ENCODE data around the gene NOC2L. TPM values are rescaled to one million over a fixed set of nuclear protein-coding genes. Genes with fewer than 3 reads are reported as not detected.

Gene NOC2L
- total RNA-seq, 1 experiment from 2014 or later, result 123 TPM

GRCh38 chr1:916173-917075 is 42.6 kb downstream of the NOC2L start:
- DNase-seq (ENCODE audit: low read depth, low spot score), result no peak
- in situ Hi-C loops (cut with HindIII; ENCODE audit: low pct_unique_long_range_greater_than_20kb, low sequenced_read_pairs), result no loop called here

- in situ Hi-C loops (cut with HindIII; ENCODE audit: low pct_unique_long_range_greater_than_20kb, low sequenced_read_pairs), result no loop called here
- DNase-seq (ENCODE audit: low read depth, low spot score), result no peak
Observed at GRCh38 chr1:915295-916172, 43.5 kb downstream of the NOC2L start.

DNA sequence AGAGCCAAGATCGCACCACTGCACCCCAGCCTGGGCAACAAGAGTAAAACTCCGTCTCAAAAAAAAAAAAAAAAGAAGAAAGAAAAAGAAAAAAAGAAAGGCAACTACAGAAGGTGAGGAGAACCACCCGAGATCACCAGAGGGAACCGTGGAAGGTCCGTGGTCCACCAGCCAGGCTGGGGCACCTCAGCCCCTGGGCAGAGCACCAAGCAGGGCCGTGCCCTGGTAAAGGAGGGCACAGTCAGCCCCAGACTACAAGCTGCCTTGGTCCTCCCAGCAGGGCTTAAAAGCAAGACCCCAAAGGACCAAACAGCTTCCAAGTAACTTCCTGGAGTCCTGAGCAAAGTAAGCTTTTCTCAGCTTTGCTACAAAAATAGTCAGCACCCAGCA is 44.2 kb downstream of the NOC2L start:
- DNase-seq (ENCODE audit: low read depth, low spot score), result no peak
- in situ Hi-C loops (cut with HindIII; ENCODE audit: low pct_unique_long_range_greater_than_20kb, low sequenced_read_pairs), result no loop called here

- no peak for DNase-seq (ENCODE audit: low read depth, low spot score)
- in situ Hi-C loops (cut with HindIII; ENCODE audit: low pct_unique_long_range_greater_than_20kb, low sequenced_read_pairs), result no loop called here
Observed at GRCh38 chr1:914131-914890, 44.7 kb downstream of the NOC2L start.

- DNase-seq (ENCODE audit: low read depth, low spot score), result no peak
- in situ Hi-C loops (cut with HindIII; ENCODE audit: low pct_unique_long_range_greater_than_20kb, low sequenced_read_pairs), result no loop called here
Observed at GRCh38 chr1:913491-914130, 45.4 kb downstream of the NOC2L start.

DNA sequence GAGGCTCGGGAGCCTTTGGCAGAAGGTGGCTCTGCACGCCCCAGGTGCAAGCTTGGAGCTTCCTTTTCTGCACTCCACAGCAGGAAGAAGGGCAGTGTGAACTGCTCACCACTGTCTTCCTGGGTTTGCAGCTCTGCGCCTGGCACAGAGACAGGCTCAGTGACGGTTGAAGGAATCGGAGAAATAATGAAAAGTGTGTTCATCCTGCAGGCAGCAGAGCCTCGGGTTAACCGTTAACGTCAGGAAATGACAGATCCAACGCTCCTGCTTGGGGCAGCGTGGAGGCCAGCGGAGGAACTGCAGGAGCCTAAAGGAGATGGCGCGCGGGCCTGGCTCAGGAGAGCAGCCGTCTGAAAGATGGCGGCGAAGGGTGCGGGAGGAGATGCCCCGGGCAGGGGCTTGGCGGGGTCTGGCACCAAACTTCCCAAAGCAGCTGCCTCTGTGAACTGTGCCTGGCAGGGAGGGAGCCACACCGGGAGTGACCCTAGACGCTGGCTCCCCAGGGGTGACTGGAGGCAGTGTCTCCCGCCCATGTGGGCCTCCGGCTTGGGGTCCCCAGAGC is 46.2 kb downstream of the NOC2L start:
- peak; percentile 36 for DNase-seq (ENCODE audit: low read depth, low spot score)
- in situ Hi-C loops (cut with HindIII; ENCODE audit: low pct_unique_long_range_greater_than_20kb, low sequenced_read_pairs), result no loop called here

DNA sequence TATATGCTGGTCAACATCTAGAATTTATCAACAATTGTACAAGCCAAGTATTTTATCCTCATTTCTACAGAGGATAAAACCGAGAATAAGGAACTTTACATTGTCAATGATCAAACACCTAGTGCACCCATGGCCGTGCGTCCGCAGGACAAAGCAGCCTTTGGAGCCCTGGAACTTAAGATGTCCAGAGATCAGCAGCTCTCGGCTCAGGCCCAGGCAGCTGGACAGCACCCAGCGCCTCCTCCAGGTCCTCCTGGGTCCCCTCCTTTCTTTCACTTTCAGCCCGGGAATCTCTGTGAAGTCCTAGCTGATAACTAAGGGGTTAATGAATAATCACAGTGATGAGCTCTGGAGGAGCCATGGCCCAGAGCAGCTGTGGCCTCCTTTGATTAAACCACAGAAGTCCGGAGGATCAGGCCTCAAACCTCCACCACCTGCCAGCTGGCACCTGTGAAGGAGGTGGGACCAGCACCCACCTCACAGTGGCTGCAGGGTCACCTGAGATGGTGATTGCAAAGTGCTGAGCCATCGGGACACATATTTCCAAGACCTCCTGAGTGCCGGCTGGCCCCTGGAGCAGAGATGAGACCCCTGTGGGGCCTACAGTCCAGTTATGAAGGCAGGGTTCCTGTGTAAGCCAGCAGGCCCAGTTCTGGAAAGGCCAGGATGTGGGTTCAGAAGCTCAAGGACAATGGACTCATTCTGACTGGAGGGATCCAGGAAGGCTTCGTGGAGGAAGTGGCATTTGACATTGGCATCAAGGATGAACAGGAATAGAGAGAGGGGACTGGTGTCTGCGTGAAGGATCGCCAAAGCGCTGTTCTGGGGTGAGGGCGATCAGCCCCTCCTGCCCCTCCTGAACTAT is 46.9 kb downstream of the NOC2L start:
- in situ Hi-C loops (cut with HindIII; ENCODE audit: low pct_unique_long_range_greater_than_20kb, low sequenced_read_pairs), result no loop called here
- no peak for DNase-seq (ENCODE audit: low read depth, low spot score)

DNA sequence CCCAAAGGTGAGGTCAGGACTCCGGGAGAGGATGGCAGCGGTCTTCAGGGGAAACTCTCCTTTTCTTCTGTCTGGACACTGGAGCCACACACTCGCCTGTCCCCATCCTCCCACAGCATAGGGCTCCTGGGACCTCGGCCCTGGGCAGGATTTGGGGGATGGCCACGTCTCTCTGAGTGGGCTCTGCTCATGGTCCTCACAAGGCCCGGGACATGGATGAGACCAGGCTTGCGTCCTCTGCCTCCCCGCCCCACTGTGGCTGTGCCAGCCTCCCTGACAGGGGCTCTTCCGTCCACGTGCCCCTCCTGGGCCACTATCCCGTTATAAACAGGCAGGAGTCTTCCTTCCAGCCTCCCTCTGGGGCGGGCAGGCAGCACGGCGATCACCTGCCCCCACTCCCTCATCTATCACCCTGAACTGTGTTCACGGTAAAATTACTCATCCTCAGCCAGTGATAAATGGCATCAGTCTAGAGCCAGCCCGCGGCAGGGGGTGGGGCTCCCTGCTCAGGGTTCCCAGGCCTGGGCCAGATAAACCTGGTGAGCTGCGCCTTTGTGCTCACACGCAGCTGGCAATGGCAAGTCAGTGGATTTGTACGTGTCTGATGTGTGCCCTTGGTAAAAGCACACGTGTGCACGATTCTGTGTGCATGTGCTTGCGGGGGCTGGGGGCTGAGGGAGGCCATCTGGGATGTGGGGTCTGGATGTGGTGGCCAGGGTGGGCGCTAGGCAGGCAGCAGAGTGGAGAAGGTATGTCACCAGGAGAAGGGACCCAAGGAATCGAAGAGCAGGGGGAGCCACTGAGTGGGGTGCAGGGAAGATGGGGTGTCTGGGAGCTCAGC is 48.0 kb downstream of the NOC2L start:
- no peak for DNase-seq (ENCODE audit: low read depth, low spot score)
- in situ Hi-C loops (cut with HindIII; ENCODE audit: low pct_unique_long_range_greater_than_20kb, low sequenced_read_pairs), result no loop called here

GRCh38 chr1:910311-910880 is 48.7 kb downstream of the NOC2L start:
- in situ Hi-C loops (cut with HindIII; ENCODE audit: low pct_unique_long_range_greater_than_20kb, low sequenced_read_pairs), result no loop called here
- DNase-seq (ENCODE audit: low read depth, low spot score), result no peak

DNA sequence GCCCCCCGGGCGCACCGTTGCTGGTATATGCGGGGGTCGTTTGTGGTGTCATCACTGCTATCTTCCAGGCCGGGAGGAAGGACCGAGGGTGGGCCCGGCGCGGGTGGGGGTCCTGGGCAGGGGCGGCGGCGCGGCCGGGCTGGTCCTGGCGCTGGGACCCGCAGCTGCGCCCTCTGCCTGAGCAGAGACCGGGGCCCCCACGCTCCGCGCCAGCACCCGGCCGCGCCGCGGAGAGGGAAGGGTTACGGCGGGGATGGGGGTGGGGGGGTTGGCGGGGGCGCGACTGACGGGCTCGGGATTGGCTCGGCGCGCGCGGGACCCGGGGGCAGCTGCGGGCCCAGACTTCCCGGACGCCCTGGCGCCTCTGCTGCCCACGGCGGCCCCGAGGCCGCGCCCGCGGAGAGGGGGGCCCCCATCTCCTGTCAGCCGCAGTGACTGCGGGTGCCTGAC is 49.2 kb downstream of the NOC2L start:
- in situ Hi-C loops (cut with HindIII; ENCODE audit: low pct_unique_long_range_greater_than_20kb, low sequenced_read_pairs), result no loop called here
- no peak for DNase-seq (ENCODE audit: low read depth, low spot score)

DNA sequence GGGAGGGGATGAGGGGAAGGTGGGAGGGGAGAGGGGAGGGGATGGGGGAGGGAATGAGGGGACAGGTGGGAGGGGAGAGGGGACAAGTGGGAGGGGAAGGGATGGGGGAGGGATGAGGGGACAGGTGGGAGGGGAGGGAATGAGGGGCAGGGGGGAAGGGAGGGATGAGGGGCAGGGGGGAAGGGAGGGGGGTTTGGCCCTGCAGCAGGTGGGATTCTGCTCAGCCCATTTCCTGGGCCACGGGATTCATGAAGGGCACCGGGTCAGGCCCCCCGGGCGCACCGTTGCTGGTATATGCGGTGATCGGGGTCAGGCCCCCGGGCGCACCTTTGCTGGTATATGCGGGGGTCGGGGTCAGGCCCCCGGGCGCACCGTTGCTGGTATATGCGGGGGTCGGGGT is 50.4 kb downstream of the NOC2L start:
- in situ Hi-C loops (cut with HindIII; ENCODE audit: low pct_unique_long_range_greater_than_20kb, low sequenced_read_pairs), result no loop called here
- no peak for DNase-seq (ENCODE audit: low read depth, low spot score)

- no peak for DNase-seq (ENCODE audit: low read depth, low spot score)
- in situ Hi-C loops (cut with HindIII; ENCODE audit: low pct_unique_long_range_greater_than_20kb, low sequenced_read_pairs), result no loop called here
Observed at GRCh38 chr1:907611-908451, 51.2 kb downstream of the NOC2L start.

DNA sequence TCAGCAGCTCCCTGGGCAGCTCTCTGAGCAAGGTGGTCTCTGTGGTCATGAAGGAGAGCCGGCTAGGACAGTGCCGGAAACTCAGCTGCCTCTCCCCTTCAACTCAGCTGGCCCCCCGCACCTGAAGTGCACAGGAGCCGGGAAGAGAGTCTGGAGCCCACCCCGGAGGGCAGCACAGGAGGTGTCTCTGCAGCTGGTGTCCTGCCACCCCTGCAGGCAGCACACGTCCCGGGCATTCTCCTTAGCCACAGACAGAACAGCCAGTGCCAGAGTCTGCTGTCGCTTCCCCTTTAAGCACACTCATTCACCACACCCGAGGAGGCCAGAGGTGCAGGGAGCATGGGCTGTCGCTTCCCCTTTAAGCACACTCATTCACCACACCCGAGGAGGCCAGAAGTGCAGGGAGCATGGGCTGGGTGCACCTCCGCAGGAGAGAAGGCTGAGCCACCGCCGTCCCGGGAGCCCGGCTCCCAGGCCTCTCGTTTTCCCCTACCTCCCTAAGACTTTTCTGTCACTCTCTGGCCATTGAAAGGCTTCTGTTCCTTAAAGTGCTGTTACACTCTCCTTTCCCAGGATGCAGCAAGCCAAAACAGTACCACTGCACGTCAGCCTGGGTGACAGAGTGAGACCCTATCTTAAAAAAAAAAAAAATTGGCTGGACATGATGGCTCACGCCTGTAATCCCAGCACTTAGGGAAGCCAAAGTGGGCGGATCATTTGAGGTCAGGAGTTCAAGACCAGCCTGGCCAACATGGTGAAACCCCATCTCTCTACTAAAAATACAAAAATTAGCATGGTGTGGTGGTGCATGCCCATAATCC is 52.2 kb downstream of the NOC2L start:
- DNase-seq (ENCODE audit: low read depth, low spot score), result no peak

More for the DNA sequence above, 52.2 kb downstream of the NOC2L start:
- in situ Hi-C loops (cut with HindIII; ENCODE audit: low pct_unique_long_range_greater_than_20kb, low sequenced_read_pairs), result no loop called here
